Astrocyte (in vitro differentiated cells and primary cell): ENCODE results near the gene KRT80.

Source experiments
- EZH2 ChIP-seq: IDR thresholded peaks from 2 replicates; pipeline ENCODE4 v1.6.1; 2012; ENCODE audit warnings: mild to moderate bottlenecking, low read length, inconsistent platforms; ENCODE audit not compliant: insufficient read depth
- TF ChIP-seq, protein P1 (sequence below): IDR thresholded peaks from 2 replicates; pipeline ENCODE4 v1.5.1; 2011; ENCODE audit warnings: low read depth, mild to moderate bottlenecking, inconsistent platforms, low read length, moderate library complexity; ENCODE audit not compliant: insufficient read depth

DNA sequence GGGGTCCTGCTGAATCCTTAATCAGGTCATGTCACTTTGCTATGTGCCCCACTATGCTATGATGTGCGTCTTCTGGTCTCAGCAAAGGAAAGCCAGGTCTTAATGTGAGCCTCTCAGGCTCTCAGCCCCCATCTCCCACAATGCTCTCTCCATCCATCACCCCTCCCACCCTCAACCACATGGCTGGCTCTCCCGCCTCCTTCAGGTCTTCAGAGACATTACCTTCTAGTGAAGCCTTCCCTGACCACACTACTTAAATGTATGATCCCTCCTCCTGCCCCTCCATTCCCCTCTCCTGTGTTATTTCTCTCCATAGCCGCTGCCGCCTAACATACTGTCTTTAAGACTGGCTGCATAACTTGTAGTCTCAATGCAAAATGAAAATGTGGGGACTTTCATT lies 50.5 kb downstream of the KRT80 start:
- no peak for TF ChIP-seq EZH2
- TF ChIP-seq, protein P1, sequence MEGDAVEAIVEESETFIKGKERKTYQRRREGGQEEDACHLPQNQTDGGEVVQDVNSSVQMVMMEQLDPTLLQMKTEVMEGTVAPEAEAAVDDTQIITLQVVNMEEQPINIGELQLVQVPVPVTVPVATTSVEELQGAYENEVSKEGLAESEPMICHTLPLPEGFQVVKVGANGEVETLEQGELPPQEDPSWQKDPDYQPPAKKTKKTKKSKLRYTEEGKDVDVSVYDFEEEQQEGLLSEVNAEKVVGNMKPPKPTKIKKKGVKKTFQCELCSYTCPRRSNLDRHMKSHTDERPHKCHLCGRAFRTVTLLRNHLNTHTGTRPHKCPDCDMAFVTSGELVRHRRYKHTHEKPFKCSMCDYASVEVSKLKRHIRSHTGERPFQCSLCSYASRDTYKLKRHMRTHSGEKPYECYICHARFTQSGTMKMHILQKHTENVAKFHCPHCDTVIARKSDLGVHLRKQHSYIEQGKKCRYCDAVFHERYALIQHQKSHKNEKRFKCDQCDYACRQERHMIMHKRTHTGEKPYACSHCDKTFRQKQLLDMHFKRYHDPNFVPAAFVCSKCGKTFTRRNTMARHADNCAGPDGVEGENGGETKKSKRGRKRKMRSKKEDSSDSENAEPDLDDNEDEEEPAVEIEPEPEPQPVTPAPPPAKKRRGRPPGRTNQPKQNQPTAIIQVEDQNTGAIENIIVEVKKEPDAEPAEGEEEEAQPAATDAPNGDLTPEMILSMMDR = no peak
